HG02588 (cell line): Measurements from ENCODE around the gene BPIFA2.
"Not testable (repeated sequence)": the region's sequence is repeated elsewhere in the genome, so short reads cannot be mapped to it uniquely, and the experiment has no call there.

Experiments used
- ATAC-seq: cut with Tn5 transposase; IDR thresholded peaks from one replicate; pipeline ENCODE4 v1.9.1; 2021; ENCODE audit warnings: mild to moderate bottlenecking, moderate library complexity; ENCODE audit not compliant: unreplicated experiment

BPIFA2 gene, protein sequence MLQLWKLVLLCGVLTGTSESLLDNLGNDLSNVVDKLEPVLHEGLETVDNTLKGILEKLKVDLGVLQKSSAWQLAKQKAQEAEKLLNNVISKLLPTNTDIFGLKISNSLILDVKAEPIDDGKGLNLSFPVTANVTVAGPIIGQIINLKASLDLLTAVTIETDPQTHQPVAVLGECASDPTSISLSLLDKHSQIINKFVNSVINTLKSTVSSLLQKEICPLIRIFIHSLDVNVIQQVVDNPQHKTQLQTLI

DNA sequence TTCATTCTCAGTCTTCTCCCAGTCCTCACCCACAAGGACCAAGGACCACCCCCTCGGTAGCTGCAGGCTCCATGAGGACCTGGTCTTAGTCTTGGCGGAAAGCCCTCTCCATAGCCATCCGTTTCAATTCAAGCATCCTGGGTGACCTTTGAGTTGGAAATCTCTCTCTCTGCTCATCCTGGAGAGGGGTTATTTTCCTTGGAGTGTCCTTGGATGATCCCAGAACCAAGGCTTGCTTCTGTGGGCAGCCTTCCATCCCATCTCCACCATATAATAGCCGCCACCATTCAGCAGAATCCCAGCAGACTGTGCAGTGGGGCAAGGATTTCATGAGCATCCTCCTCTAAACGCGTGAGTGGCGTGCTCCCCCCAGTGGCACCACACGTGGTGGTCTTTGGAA, at the start of gene BPIFA2:
Gene BPIFA2 (plus strand): TSS at position 301 of the 400 bp plus-strand sequence. CDS start 987 bp downstream, outside the sequence.
- no peak for ATAC-seq

DNA sequence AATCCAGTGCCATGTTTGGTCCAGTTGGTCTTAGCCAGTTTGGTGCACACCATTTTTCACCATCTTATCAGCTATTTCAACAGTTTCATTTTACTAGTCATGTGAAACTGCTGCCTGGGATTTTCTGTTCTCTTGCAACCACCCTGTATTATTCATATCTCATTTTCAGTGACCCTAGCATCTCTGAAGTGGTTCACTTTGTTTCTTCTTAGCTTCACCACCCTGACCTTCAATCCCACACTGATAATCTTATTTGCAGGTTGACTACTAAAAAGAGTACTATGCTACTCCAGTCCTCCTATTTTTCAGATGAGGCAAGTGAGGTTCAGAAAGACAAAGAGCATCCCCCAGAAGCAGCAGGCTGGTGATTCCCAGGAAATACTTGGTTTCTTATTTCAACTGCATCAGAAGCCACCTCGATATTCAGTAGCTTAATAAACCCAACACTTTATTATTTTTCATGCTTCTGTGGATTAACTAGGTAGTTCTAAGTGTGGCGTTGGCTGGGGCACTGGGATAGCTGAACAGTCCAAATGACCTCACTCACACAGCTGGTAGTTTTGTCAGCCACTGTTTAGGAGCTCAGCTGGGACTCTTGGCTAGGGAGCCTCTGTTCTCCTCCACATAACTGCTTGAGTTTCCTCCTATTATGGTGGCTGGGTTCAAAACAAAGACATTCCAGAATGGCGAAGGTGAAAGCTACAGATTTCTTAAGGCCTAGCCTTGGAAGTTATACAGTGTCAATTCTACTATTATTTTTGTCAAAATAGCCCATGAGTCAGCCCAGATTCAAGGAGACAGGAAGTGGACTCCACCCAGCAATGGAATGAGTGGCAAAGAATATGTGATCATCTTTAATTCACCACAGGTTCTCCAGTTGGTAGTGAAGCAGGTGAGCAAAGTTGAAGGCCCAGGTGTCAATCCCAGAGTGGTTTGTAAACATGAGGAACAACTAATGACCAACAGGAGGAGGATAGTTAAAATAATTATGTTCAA, 47.9 kb upstream of the BPIFA2 start:
- no peak for ATAC-seq

DNA sequence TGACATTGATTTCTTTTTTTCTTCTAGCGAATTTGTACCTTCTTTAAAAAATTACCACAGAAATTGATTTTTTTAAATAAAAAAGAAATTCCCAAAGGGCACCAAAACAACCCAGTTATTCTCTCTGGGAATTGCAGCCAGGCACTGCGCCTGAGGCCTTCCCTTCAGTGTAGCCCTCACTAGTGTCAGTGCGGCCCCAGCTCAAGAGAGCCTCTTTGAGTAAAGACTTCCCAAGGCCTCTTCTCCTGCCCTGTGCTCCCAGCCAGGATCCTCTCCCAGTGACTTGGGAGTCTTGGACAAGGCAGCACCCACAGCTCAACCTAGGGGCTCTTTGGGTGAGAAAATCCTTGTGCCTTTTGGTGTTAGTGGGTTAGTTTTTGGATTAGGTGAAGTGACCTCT, 47.0 kb upstream of the BPIFA2 start:
- ATAC-seq = no peak

DNA sequence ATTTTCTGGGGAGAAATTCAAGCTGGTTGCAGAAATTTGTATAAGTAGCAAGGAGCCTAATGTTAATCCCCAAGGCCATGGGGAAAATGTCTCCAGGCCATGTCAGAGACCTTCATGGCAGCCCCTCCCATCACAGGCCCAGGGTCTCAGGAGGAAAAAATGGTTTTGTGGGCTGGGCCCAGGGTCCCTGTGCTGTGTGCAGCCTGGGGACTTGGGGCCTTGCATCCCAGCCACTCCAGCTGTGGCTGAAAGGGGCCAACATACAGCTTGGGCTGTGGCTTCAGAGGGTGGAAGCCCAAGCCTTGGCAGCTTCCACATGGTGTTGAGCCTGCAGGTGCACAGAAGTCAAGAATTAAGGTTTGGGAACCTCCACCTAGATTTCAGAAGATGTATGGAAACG, 45.7 kb upstream of the BPIFA2 start:
- ATAC-seq = not testable (repeated sequence)

DNA sequence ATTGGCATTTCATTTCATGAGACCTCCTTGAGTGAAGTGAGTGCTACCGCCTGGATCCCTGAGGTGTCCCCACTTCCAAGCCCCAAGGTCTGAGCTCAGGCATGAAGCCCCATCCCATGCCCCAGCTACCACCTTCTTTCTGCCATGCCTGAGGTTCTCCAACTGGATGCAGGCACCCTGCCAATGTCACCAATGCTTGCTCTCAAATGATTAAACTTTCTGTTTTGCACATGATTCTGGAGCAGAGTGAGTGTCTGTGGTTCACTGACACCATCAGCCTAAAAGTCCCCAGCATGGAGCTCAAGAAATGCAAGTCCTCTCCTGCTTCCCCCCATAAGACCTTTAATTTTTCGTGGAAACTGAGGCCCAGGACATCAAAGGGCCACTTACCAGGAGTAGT, 43.7 kb upstream of the BPIFA2 start:
- no peak for ATAC-seq

DNA sequence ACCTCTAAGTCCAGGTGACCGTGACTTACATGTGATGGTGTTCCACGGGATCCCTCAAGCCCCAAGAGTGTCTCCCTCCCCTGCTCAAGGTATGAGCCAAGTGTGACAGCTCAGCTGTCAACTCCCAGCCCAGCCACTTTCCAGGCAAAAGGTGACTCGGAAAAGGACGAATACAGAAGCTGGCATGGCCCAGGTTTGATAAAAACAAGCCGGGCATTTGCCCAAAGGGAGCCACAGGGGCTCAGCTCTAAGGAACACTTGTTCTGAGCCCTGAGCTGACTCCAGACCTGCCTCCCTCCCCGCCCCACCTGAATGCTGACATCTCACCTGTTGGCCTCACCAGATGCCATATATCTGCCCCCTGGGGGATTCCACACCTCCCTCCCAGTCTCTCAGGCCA, 43.0 kb upstream of the BPIFA2 start:
- ATAC-seq = no peak

DNA sequence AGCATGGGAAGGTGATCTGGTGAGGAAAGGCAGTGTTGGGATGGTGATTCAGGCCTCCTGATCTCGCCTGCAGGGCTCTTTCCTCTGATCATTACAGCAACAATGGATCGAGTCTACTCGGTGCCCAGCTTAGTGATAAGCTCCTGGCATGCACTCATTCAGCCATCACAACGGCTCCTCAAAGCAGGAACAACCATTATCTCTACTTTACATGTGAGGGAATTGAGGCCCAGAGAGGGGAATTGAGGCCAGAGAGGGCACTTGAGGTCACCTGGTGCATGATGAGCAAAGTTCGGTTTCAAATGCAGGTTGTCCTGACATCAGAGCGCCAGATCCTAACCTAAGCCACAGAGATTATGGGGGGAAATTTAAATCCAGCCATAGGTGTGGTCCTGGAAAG, 42.0 kb upstream of the BPIFA2 start:
- ATAC-seq = no peak

DNA sequence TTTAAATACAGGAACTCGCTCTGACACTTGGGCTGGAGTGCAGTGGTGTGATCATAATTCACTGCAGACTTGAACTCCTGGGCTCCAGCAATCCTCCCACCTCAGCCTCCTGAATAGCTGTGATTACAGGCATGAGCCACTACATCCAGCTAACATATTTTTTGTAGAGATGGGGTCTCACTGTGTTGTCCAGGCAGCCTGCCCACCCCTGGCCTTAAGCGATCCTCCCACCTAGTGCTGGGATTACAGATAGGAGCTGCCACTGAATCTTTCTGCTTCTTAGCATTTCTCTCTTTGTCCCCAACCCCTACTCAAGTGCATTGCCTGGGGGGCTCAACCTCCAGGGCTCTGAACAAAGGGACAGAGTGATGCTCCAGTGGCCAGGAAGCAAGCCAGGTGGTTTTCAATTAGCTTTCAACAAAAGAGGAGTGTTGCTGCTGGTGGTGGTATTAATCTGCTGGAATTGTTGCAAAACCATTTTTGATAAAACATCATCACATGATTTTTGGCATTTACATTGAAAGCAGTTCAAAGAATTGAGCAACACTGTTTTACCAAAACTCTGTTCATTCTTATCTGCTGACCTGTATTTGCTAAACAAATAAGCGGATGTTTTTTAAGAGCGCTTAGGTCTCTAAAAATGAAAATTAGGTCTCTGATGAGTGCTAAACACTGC, 40.4 kb upstream of the BPIFA2 start:
- no peak for ATAC-seq

DNA sequence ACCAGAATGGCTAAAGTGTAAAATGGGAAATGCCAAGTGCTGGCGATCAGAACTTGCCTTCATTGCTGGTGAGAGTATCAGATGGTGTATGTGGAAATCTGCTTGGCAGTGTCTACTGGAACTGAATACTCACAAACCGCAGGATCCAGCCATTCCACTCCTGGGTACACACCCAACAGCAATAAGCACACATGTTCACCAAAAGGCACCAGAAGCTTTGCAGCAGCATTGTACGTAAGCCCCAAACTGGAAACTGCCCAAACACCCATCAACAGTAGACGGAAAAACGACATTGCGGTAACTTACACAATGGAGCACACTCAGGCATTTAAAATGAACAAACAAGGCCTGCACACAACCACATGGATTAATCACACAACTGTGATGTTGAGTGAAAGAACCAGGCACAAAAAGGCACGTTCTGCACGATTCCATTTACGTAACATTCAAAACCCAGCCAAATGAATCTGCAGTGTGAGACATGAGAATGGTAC, 37.3 kb upstream of the BPIFA2 start:
- ATAC-seq = no peak

DNA sequence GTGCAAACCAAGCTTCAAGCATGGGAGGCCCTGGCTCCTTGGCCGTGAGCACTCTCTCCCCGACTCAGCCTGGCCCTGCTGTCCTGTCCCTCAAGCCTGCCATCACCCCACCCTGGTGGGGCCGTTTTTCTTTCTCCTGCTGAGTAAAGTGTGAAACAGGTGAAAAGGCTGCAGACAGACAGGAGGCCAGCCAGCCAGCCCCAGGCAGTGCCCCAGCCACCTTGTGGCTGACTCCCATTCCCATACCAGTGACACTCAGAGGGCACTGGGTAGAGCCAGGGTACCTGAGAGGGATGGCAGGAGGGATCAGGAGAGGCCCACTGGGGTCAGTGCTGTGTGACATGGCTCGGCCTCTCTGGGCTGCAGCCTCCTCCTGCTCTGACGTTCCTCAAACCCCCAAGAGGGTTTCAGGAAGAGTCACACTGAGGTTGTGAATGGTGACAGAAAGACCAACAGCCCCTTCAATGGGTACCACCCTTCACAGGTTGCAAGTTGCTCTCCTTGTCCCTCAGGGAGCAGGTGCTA, 35.9 kb upstream of the BPIFA2 start:
- no peak for ATAC-seq

DNA sequence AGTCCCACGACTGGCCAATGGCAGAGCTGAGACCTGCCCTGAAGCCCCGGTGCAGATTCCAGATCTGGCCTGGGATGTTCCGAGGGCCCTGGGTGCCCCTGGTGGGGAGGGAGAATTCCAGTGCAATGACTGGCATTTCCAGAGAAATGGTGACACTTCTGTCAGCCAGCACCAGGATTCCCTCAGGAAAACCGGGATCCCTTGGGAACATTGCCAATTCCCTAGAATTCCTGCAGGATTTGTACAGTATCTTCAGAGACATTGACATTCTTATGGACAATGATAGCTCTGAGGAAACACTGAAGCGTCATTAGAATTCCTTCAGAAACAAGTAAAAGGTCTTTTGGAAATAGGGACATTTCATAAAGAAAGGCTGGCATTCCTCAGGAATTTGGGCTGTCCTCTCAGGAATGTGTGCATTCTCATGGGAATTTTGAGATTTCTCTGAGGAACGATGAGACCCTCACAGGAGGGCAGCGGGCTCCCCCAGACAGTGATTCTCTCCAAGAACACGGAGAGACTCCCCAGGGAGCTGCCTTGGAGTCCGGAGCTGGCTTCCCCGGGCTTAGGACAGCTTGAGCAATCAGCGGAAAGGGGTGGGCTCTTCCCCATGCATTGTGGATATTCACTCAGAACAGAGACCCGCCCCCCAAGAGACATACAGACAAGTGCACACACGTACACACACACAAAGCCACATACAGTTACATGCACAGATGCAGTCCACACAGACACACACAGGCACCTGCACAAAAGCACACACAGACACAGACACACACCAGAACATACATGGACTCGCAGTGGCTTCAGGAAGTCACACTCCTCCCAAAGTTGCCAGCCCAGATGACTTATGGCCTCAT, 35.2 kb upstream of the BPIFA2 start:
- ATAC-seq = no peak

DNA sequence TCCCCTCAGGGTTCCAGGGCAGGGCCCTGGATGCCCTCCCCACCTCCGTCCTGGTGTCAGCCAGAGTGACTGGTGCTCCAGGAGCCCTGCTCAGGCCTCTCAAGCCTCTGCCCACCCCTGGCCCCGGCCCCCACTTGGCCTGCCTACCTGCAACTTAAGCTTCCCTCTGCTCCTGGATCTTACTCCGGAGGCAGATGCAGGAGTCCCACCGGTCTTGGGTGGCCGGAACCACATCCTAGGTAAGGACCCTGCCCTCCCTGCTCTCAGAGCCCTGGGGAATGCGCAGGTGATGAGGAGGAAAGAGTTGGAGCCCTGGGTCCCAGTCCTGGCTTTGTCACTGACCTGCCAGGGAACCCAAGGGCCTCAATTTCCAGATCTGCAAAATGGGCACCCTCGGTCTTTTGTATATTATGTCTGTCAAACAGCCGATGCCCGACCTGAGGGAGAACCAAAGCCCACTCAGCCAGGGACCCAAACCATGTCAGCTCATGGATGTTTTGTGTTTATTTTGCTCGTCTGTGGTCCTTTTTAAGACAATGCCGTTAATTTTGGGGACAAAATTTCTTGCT, 34.5 kb upstream of the BPIFA2 start:
- no peak for ATAC-seq

DNA sequence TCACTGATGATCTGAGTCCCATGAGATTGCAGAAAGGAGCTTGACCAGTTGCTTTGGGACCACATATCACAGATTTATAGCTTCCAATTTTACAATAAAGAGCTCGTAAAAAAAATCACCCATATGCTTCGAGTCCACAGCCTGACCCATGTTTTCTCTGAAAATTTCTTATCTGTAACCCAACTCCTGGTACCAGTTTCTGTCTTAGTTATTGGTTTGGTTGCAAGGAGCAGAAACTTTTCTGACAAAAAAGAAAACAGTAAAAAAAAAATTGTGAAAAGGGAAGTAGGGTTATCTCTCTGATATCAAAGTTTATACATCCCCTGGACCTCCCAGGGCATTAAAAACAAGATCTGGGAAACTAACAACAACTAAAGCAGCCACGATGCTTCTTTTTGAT, 30.8 kb upstream of the BPIFA2 start:
- no peak for ATAC-seq

DNA sequence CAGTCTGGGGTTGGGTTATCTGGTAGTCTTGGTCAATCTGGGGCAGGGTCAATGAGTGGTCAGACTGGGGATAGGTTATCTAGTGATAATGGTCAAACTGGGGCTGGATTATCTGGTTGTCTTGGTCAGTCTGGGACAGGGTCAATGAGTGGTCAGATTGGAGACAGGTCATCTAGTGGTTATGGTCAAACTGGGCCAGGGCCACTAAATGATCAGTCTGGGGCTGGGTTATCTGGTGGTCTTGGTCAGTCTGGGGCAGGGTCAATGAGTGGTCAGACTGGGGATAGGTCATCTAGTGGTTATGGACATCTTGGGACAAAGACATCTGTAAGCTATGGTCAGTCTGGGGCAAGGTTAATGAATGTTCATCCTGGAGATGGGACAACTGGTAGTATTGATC, 28.5 kb upstream of the BPIFA2 start:
- no peak for ATAC-seq

DNA sequence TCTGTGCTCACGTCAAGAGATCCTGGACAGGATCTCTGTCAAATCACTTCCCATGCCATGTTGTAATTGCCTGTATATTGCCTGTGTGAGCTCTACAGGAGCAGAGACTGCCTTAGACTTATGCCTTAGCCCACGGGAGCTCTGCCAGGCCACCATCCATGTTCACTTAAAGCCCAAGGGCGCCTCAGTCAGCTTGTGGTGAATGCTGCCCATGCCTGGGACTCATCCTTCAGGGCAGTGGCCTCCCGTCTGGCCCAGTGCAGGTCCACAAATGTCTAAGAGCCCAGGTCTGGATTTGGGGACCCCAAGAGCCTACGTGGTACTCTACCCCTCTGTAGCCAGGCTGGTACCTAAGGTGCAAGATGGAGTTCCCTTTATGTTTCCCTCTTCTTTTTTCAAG, 22.4 kb upstream of the BPIFA2 start:
- no peak for ATAC-seq

DNA sequence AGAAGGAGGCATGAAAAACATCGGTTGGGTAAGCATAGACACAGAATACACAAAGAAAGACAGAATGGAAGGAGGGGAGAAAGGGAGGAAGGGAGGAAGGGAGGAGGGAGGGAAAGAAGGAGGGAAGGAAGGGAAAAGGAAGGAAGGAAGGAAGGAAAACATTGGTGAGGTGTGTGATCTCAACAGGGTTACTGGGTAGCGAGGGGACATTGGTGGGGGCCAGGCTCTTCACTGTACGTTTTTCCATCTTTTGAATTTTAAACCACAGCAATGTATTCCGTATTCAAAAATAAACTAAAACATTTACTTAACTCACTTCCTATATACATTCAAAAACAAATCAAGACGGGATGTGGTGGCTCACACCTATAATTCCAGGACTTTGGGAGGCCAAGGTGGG, 20.7 kb upstream of the BPIFA2 start:
- no peak for ATAC-seq

DNA sequence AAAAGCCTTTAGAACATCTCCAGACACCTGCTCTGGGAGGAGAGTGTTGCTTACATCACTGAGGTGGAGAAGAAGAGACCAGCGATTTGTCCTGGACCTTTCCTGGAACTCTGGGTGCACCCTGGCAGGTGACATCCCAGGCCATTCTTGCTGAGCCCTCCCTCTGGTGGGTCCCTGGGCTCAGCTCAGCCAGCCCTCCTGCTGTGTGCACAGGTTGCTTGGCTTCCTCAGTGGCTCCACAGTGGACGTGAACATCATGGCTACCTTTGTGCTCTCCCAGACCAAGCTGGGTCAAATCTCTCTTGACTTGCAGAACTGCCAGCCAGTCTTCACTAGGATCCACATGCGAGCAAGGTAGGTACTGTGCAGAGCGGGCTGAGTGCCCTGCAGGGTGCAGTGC, 19.9 kb upstream of the BPIFA2 start:
- no peak for ATAC-seq

DNA sequence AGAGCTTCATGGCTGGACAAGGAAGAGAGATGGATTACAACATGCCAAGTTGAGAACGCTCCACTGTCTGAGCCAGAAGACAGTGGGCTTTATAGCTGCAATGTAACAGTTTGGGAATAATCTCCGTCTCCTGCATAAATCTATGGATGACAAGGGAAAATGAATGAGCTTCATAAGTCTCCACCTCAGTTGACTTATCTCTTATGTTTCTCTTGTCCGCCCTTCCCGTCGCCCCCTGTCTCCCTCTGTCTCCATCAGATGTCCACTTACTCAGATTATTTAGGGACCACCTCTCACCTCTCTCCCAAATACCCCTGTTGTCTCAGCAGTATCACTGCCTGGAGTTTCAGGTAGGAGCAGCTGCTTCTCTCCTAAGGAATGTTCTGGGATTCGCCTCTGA, 13.7 kb upstream of the BPIFA2 start:
- ATAC-seq = no peak

DNA sequence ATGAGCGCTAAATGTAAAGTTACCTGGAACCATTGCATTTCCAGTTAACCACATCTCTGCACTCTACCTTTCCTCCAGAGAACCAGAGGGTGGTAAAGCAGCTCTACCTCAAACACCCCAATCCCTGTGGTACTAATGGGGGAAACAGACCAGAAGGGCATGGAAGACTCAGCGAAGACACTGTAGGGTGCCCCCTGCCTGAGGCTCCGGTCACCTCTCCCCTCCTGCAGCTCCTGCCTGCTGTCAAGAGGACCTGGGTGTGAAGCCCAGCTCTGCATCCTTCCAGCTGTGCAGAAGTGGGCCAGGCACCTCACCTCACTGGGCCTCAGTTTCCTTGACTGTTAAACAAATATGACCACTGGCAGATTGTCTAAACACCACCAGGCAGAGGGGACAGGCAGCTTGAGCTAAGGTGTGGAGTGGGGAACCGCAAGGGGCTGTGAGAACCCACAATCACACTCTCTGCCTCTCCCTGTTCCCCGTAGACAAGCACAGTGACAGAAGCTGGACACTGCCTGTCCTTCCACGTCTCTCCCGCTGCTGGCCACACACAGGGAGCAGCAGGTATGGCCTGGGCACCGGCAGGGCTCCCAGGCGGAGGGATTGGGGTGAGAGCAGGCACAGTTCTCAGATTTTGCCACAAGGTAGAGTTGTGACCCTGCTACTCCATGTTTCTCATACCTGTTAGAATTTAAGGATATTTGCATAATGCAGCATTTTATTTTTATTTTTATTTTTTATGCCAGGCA, 9.1 kb upstream of the BPIFA2 start:
- no peak for ATAC-seq
